Adrenal gland (tissue), 12 donors: Measurements from ENCODE around the gene DAAM2. TPM values are rescaled to one million over a fixed set of nuclear protein-coding genes. Genes with fewer than 3 reads are reported as not detected.
A peak's percentile ranks its signal among the peaks of the same experiment; 100 is the strongest.

Source experiments
- DNase-seq, 7 donors: peaks; one replicate each; pipeline ENCODE4 v3.0.0-alpha.2; 2019 to 2020
- H3K27ac ChIP-seq, 5 donors: fragments of 200-600 bp; sonication (generic) in 4 of 5; 1 replicate in 3 of 5; 2 replicates in 2 of 5; pipeline versions ENCODE4 v1.5.1 to v1.8.0; 2016 to 2020; ENCODE audit warnings: mild to moderate bottlenecking in 1 of 5
- H3K27me3 ChIP-seq: fragments of 200-600 bp; 2 replicates; pipeline ENCODE4 v1.8.0; 2021
- H3K36me3 ChIP-seq, 2 donors: fragments of 200-600 bp; replicated peaks in 1 of 2; 1 replicate in 1 of 2; 2 replicates in 1 of 2; pipeline versions ENCODE4 v1.5.1 to v1.8.0; 2018 to 2022
- H3K4me1 ChIP-seq, 2 donors: fragments of 200-600 bp; replicated peaks in 1 of 2; 1 replicate in 1 of 2; 2 replicates in 1 of 2; pipeline versions ENCODE4 v1.5.1 to v1.8.0; 2018 to 2021
- H3K4me3 ChIP-seq, 4 donors: fragments of 200-600 bp; sonication (generic) in 3 of 4; one replicate each; pipeline ENCODE4 v1.5.1; 2016 to 2018
- H3K9me3 ChIP-seq, 3 donors: fragments of 200-600 bp; sonication (generic) in 1 of 3; replicated peaks in 1 of 3; 1 replicate in 2 of 3; 2 replicates in 1 of 3; pipeline versions ENCODE4 v1.5.1 to v1.8.0; 2016 to 2021
- CTCF ChIP-seq, 6 experiments: fragments of 450-650 bp in 4 of 6; fragments of 200-600 bp in 2 of 6; sonication (generic) in 1 of 6; IDR thresholded peaks; 1 replicate in 5 of 6; 2 replicates in 1 of 6; pipeline versions ENCODE4 v1.5.1 to v1.8.0; 2016 to 2021; ENCODE audit warnings: antibody characterized with exemption in 6 of 6, mild to moderate bottlenecking in 2 of 6, moderate library complexity in 1 of 6
- POLR2A ChIP-seq, 2 donors: fragments of 450-650 bp; IDR thresholded peaks; one replicate each; pipeline ENCODE4 v1.6.1; 2017; ENCODE audit warnings: antibody characterized with exemption in 2 of 2, mild to moderate bottlenecking in 2 of 2, moderate library complexity in 1 of 2
- WGBS, 4 donors: extraction: QIAGEN DNeasy Blood & Tissue Kit in 2 of 4; methylation state at CpG; one replicate each; pipeline versions ENCODE4 v1.1.5 to v1.1.7; 2013 to 2017; 5-methylcytosine and 5-hydroxymethylcytosine counted together
- intact Hi-C, 2 donors: fragments of 100-400 bp; cut with DNase I; formaldehyde crosslinking; loops; one replicate each; pipeline versions ENCODE4 v1.14.1 to v1.15.0; 2022 to 2023
- polyA plus RNA-seq, 3 donors: library from polyadenylated mRNA; stranded (reverse); fragments of 200-250 nt in 2 of 3; fragments of 350-450 nt in 1 of 3; fragmentation: Illumina TruSeq in 1 of 3; extraction: RNeasy Lipid Tissue Mini Kit (QIAGEN cat#74804) in 1 of 3; gene quantifications; one replicate each; pipeline ENCODE4 v1.2.3, GENCODE V29; 2013 to 2014
- total RNA-seq, 9 donors: library from RNA; depleted of rRNA in 4 of 9; stranded (reverse); fragments of >200 nt in 4 of 9; fragments of 120-200 nt in 1 of 9; fragmentation: NEBNext Ultra II Directional in 1 of 9; extraction: Animal tissue kit (Norgen Biotek cat#: 25700) in 1 of 9; gene quantifications; one replicate each; pipeline versions ENCODE4 v1.1.0 to v1.2.4, GENCODE V29; 2013 to 2023
- donor health status: healthy with polysubstance abuse.
- donor health status: Bipolar disorder and iron deficiency.
- donor health status: DM: yes; HTN: yes; CAD: no.
- donor health status: DM: no; HTN: no; CAD: no.
- donor health status: DM: no; HTN: no; CAD: no.
- donor health status: DM: yes; HTN: yes; CAD: no.

DAAM2 gene
- total and polyA plus RNA-seq, 12 donors = 28.1 to 72.1 (median 53.2) TPM

- Histone ChIP-seq H3K9me3 (no peaks in the 10 kb centered on the region), H3K36me3 (no peaks in the 10 kb centered on the region), H3K27me3 (no peaks in the 10 kb centered on the region), H3K27ac (peak overlapping the region; percentile 55 to 91 (median 76)), H3K4me3 (peak overlapping the region in 1 of 4 donors; percentile 39), H3K4me1 (peaks cover 0 to 49% of the 10 kb centered on the region in 2 donors)
- WGBS, 4 donors = 54 to 64% (median 58%) methylated on average over 7 to 8 of the region's 8 CpGs
- TF ChIP-seq CTCF (IDR thresholded peaks at IDR 0.05) = no peak
- peak in 1 of 2 donors; percentile 13 for TF ChIP-seq POLR2A (IDR thresholded peaks at IDR 0.05)
- DNase-seq = peak; percentile 33 to 83 (median 62)
- intact Hi-C loops = no loop called here
Observed at GRCh38 chr6:39822846-39823815, 31.0 kb downstream of the DAAM2 start.

- no peak overlapping the region for H3K4me3 ChIP-seq
- intact Hi-C loops = no loop called here
- no peaks in the 10 kb centered on the region for H3K27me3 ChIP-seq
- no peaks in the 10 kb centered on the region for H3K9me3 ChIP-seq
- H3K27ac ChIP-seq = peak overlapping the region in 4 of 5 donors; percentile 47 to 91 (median 74)
- peaks cover 0 to 41% of the 10 kb centered on the region in 2 donors for H3K4me1 ChIP-seq
- WGBS, 4 donors = 54 to 70% (median 63%) methylated on average over 7 to 9 of the region's 9 CpGs
- no peak for TF ChIP-seq POLR2A (IDR thresholded peaks at IDR 0.05)
- no peak for TF ChIP-seq CTCF (IDR thresholded peaks at IDR 0.05)
- no peak for DNase-seq
- H3K36me3 ChIP-seq = no peaks in the 10 kb centered on the region
Observed at GRCh38 chr6:39824030-39824926, 32.1 kb downstream of the DAAM2 start.

GRCh38 chr6:39829331-39829730 lies 37.2 kb downstream of the DAAM2 start:
- no peaks in the 10 kb centered on the region for H3K36me3 ChIP-seq
- intact Hi-C loops = no loop called here
- TF ChIP-seq CTCF (IDR thresholded peaks at IDR 0.05) = no peak
- TF ChIP-seq POLR2A (IDR thresholded peaks at IDR 0.05) = no peak
- H3K4me1 ChIP-seq = peaks cover 0 to 36% of the 10 kb centered on the region in 2 donors
- DNase-seq = no peak
- H3K27ac ChIP-seq = peak overlapping the region in 1 of 5 donors; percentile 46
- H3K4me3 ChIP-seq = no peak overlapping the region
- no peaks in the 10 kb centered on the region for H3K27me3 ChIP-seq
- H3K9me3 ChIP-seq = no peaks in the 10 kb centered on the region
- 89 to 100% (median 92%) methylated on average over 2 of the region's 2 CpGs for WGBS, 4 donors

GRCh38 chr6:39830444-39830843 lies 38.3 kb downstream of the DAAM2 start:
- Histone ChIP-seq H3K27me3 (no peaks in the 10 kb centered on the region), H3K9me3 (no peaks in the 10 kb centered on the region), H3K4me3 (no peak overlapping the region), H3K27ac (peak overlapping the region in 1 of 5 donors; percentile 46), H3K4me1 (peaks cover 0 to 37% of the 10 kb centered on the region in 2 donors), H3K36me3 (no peaks in the 10 kb centered on the region)
- WGBS, 4 donors = 66 to 72% (median 72%) methylated on average over 4 to 7 of the region's 7 CpGs; no CpG with 5 or more reads in 1 of the 4 donors
- no peak for DNase-seq
- TF ChIP-seq CTCF (IDR thresholded peaks at IDR 0.05) = no peak
- no peak for TF ChIP-seq POLR2A (IDR thresholded peaks at IDR 0.05)
- intact Hi-C loops = no loop called here
